Mucosa of rectum (tissue), 2 donors: ENCODE measurements around the gene SBK2.

Experiments
- H3K27ac ChIP-seq, 2 donors: one replicate each; pipeline ENCODE4 v1.7.0; 2013; ENCODE audit warnings: inconsistent platforms in 2 of 2, low read depth in 2 of 2, low read length in 2 of 2
- H3K27me3 ChIP-seq, 2 donors: one replicate each; pipeline ENCODE4 v1.7.0; 2013; ENCODE audit warnings: low read length in 2 of 2; ENCODE audit not compliant: control insufficient read depth in 2 of 2, insufficient read depth in 2 of 2
- H3K36me3 ChIP-seq, 2 donors: one replicate each; pipeline ENCODE4 v1.7.0; 2013; ENCODE audit warnings: low read length in 2 of 2; ENCODE audit not compliant: control insufficient read depth in 2 of 2, insufficient read depth in 2 of 2
- H3K4me1 ChIP-seq, 2 donors: one replicate each; pipeline ENCODE4 v1.7.0; 2013; ENCODE audit warnings: low read length in 2 of 2, mild to moderate bottlenecking in 1 of 2; ENCODE audit not compliant: control insufficient read depth in 2 of 2, insufficient read depth in 2 of 2
- H3K4me3 ChIP-seq, 2 donors: one replicate each; pipeline ENCODE4 v1.7.0; 2013; ENCODE audit warnings: low read length in 2 of 2
- H3K9ac ChIP-seq, 2 donors: one replicate each; pipeline ENCODE4 v1.7.0; 2013; ENCODE audit warnings: low read length in 2 of 2, low read depth in 1 of 2, mild to moderate bottlenecking in 1 of 2
- H3K9me3 ChIP-seq, 2 donors: one replicate each; pipeline ENCODE4 v1.7.0; 2013; ENCODE audit warnings: low read length in 2 of 2; ENCODE audit not compliant: control insufficient read depth in 2 of 2
- donor health status: healthy.
- donor health status: Normal muscosa, but diverticular disease.

The SBK2 gene

GRCh38 chr19:55486043-55486970, 50.6 kb downstream of the SBK2 start:
- Histone ChIP-seq H3K27ac (peak overlapping the region; percentile 48 to 64), H3K9me3 (no peaks in the 10 kb centered on the region), H3K27me3 (peaks cover 0 to 4% of the 10 kb centered on the region in 2 donors), H3K9ac (no peak overlapping the region), H3K4me1 (peaks cover 9 to 19% of the 10 kb centered on the region in 2 donors), H3K36me3 (no peaks in the 10 kb centered on the region), H3K4me3 (no peak overlapping the region)

- H3K9me3 ChIP-seq, result no peaks in the 10 kb centered on the region
- peaks cover 9 to 17% of the 10 kb centered on the region in 2 donors for H3K4me1 ChIP-seq
- H3K27me3 ChIP-seq, result no peaks in the 10 kb centered on the region
- H3K27ac ChIP-seq, result peak overlapping the region; percentile 65 to 74
- peak overlapping the region; percentile 62 to 65 for H3K4me3 ChIP-seq
- no peaks in the 10 kb centered on the region for H3K36me3 ChIP-seq
- peak overlapping the region in 1 of 2 donors; percentile 33 for H3K9ac ChIP-seq
These were observed 51.4 kb downstream of the SBK2 start for GRCh38 chr19:55485439-55486011.

- Histone ChIP-seq H3K4me1 (peaks cover 9 to 17% of the 10 kb centered on the region in 2 donors), H3K36me3 (no peaks in the 10 kb centered on the region), H3K4me3 (peak within 1 kb of the TSS; percentile 62 to 65), H3K9ac (peak within 1 kb of the TSS; percentile 32 to 37), H3K27me3 (no peaks in the 10 kb centered on the region), H3K27ac (peak within 1 kb of the TSS; percentile 65 to 74), H3K9me3 (no peaks in the 10 kb centered on the region)
These were observed 52.1 kb downstream of the SBK2 start, which contains the start of gene NAT14 for GRCh38 chr19:55484593-55485438. Gene NAT14, plus strand, starts transcription at chr19:55485188. Its CDS starts 521 bp downstream, at chr19:55485709.

- no peaks in the 10 kb centered on the region for H3K36me3 ChIP-seq
- peaks cover 9 to 17% of the 10 kb centered on the region in 2 donors for H3K4me1 ChIP-seq
- H3K9ac ChIP-seq, result no peak overlapping the region
- no peaks in the 10 kb centered on the region for H3K27me3 ChIP-seq
- no peak overlapping the region for H3K27ac ChIP-seq
- peak overlapping the region in 1 of 2 donors; percentile 65 for H3K4me3 ChIP-seq
- no peaks in the 10 kb centered on the region for H3K9me3 ChIP-seq
These were observed 53.0 kb downstream of the SBK2 start for GRCh38 chr19:55483706-55484592.

GRCh38 chr19:55482967-55483705, 53.8 kb downstream of the SBK2 start:
- no peaks in the 10 kb centered on the region for H3K9me3 ChIP-seq

GRCh38 chr19:55482156-55482961, 54.6 kb downstream of the SBK2 start:
- Histone ChIP-seq H3K4me1 (peaks cover 9 to 20% of the 10 kb centered on the region in 2 donors), H3K27me3 (no peaks in the 10 kb centered on the region), H3K9ac (no peak overlapping the region), H3K36me3 (no peaks in the 10 kb centered on the region), H3K4me3 (no peak overlapping the region), H3K9me3 (no peaks in the 10 kb centered on the region), H3K27ac (no peak overlapping the region)

More at GRCh38 chr19:55482967-55483705, 53.8 kb downstream of the SBK2 start:
- Histone ChIP-seq H3K27me3 (no peaks in the 10 kb centered on the region), H3K36me3 (no peaks in the 10 kb centered on the region), H3K4me1 (peaks cover 9 to 17% of the 10 kb centered on the region in 2 donors), H3K9ac (no peak overlapping the region), H3K4me3 (no peak overlapping the region), H3K27ac (no peak overlapping the region)

- Histone ChIP-seq H3K4me1 (peaks cover 9 to 19% of the 10 kb centered on the region in 2 donors), H3K27ac (no peak overlapping the region), H3K27me3 (no peaks in the 10 kb centered on the region), H3K4me3 (no peak overlapping the region), H3K36me3 (no peaks in the 10 kb centered on the region), H3K9ac (no peak overlapping the region), H3K9me3 (no peaks in the 10 kb centered on the region)
These were observed 55.2 kb downstream of the SBK2 start for GRCh38 chr19:55481794-55482155.

GRCh38 chr19:55481148-55481793, 55.7 kb downstream of the SBK2 start:
- no peaks in the 10 kb centered on the region for H3K27me3 ChIP-seq
- peaks cover 9 to 19% of the 10 kb centered on the region in 2 donors for H3K4me1 ChIP-seq
- no peak overlapping the region for H3K9ac ChIP-seq
- H3K27ac ChIP-seq, result no peak overlapping the region
- no peaks in the 10 kb centered on the region for H3K36me3 ChIP-seq
- no peak overlapping the region for H3K4me3 ChIP-seq
- H3K9me3 ChIP-seq, result no peaks in the 10 kb centered on the region
